ENCODE measurements around the gene TMEM52.

TMEM52 gene

GRCh38 chr1:1922702-1922955 lies 3.5 kb upstream of the TMEM52 start:
- no peak overlapping the region for H3K4me2 ChIP-seq (ENCODE audit: low read depth, low read length)
- H3F3A ChIP-seq (ENCODE audit: insufficient read depth, low read length): no peaks in the 10 kb centered on the region
- no peaks in the 10 kb centered on the region for H3K9me2 ChIP-seq (replicated peaks; ENCODE audit: insufficient read depth, low read length)
- no peak overlapping the region for H3K27ac ChIP-seq (ENCODE audit: low read length)
- H3K79me2 ChIP-seq (ENCODE audit: low read length): no peaks in the 10 kb centered on the region
- H3K27me3 ChIP-seq (replicated peaks; ENCODE audit: insufficient read depth, low read length): peaks cover 59% of the 10 kb centered on the region
- no peaks in the 10 kb centered on the region for H3K9me3 ChIP-seq (replicated peaks; ENCODE audit: insufficient read depth, low read length)
- TF ChIP-seq EZH2 (optimal IDR thresholded peaks at IDR 0.05; ENCODE audit: low read depth, low read length): no peak
- TF ChIP-seq, protein P1, sequence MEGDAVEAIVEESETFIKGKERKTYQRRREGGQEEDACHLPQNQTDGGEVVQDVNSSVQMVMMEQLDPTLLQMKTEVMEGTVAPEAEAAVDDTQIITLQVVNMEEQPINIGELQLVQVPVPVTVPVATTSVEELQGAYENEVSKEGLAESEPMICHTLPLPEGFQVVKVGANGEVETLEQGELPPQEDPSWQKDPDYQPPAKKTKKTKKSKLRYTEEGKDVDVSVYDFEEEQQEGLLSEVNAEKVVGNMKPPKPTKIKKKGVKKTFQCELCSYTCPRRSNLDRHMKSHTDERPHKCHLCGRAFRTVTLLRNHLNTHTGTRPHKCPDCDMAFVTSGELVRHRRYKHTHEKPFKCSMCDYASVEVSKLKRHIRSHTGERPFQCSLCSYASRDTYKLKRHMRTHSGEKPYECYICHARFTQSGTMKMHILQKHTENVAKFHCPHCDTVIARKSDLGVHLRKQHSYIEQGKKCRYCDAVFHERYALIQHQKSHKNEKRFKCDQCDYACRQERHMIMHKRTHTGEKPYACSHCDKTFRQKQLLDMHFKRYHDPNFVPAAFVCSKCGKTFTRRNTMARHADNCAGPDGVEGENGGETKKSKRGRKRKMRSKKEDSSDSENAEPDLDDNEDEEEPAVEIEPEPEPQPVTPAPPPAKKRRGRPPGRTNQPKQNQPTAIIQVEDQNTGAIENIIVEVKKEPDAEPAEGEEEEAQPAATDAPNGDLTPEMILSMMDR (IDR thresholded peaks at IDR 0.05; ENCODE audit: low read length): no peak
- TF ChIP-seq EZH2phosphoT487 (IDR thresholded peaks at IDR 0.05; ENCODE audit: low read length): no peak
- peaks cover 10% of the 10 kb centered on the region for H3K4me1 ChIP-seq (ENCODE audit: low read length)
- no peaks in the 10 kb centered on the region for H4K20me1 ChIP-seq (ENCODE audit: insufficient read depth, low read length)
- H3K4me3 ChIP-seq (ENCODE audit: low read length): no peak overlapping the region
- H3K36me3 ChIP-seq (replicated peaks; ENCODE audit: insufficient read depth, low read length): no peaks in the 10 kb centered on the region
- peak; percentile 1 for DNase-seq
- no peak overlapping the region for H3K9ac ChIP-seq (ENCODE audit: low read length)
- no peak overlapping the region for H2AFZ ChIP-seq (ENCODE audit: low read length)

DNA sequence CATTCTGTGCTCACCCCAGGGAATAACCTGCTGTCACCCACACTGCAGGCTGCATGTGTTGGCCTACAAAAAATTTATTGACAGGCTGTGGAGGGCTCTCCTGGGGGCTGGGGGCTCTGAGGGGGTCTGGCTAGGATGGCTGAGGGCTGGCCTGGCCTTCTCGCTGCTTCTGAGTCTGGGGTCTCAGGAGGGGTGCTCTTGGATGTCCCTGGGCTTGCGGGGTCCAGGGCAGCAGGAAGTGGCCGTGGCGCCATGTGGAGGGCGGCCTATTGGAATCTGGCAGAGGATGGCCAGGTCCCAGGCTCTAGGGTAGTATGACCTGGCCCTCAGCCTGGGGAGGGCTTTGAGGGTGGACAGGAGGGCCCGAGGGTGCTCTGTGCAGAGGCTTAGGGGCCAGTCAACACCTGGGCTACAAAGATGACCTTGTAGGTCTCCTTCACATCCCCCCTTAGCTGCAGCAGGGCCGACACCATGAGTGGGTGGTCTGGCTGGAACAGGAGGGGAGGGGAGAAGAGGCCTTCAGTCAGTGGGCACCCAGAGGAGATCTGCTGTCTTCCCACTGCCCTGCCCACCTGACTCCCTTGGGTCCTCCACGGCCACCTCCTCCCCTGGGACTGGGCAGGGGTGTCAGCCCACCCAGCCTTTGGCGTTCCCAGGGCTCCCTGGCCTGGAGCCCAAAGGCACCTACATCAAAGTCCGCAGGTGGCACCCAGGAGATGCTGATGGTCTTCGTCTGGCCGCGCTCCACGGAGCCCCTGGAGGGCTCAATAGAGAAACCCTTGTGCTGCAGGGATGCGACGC lies 3.0 kb upstream of the TMEM52 start:
- Histone ChIP-seq H3K9me3 (replicated peaks; ENCODE audit: insufficient read depth, low read length) (no peaks in the 10 kb centered on the region), H3K4me1 (ENCODE audit: low read length) (peaks cover 10% of the 10 kb centered on the region), H3K4me2 (ENCODE audit: low read depth, low read length) (no peak overlapping the region), H4K20me1 (ENCODE audit: insufficient read depth, low read length) (no peaks in the 10 kb centered on the region), H3K4me3 (ENCODE audit: low read length) (no peak overlapping the region), H3F3A (ENCODE audit: insufficient read depth, low read length) (no peaks in the 10 kb centered on the region), H3K9ac (ENCODE audit: low read length) (no peak overlapping the region), H3K27ac (ENCODE audit: low read length) (no peak overlapping the region), H3K27me3 (replicated peaks; ENCODE audit: insufficient read depth, low read length) (peaks cover 54% of the 10 kb centered on the region), H2AFZ (ENCODE audit: low read length) (no peak overlapping the region), H3K9me2 (replicated peaks; ENCODE audit: insufficient read depth, low read length) (no peaks in the 10 kb centered on the region), H3K36me3 (replicated peaks; ENCODE audit: insufficient read depth, low read length) (no peaks in the 10 kb centered on the region), H3K79me2 (ENCODE audit: low read length) (no peaks in the 10 kb centered on the region)
- DNase-seq: peak; percentile 4
- no peak for TF ChIP-seq EZH2 (optimal IDR thresholded peaks at IDR 0.05; ENCODE audit: low read depth, low read length)
- TF ChIP-seq, protein P1 (IDR thresholded peaks at IDR 0.05; ENCODE audit: low read length): no peak
- no peak for TF ChIP-seq EZH2phosphoT487 (IDR thresholded peaks at IDR 0.05; ENCODE audit: low read length)

- H3K4me1 ChIP-seq (ENCODE audit: low read length): peaks cover 10% of the 10 kb centered on the region
- TF ChIP-seq EZH2phosphoT487 (IDR thresholded peaks at IDR 0.05; ENCODE audit: low read length): no peak
- TF ChIP-seq, protein P1 (IDR thresholded peaks at IDR 0.05; ENCODE audit: low read length): no peak
- no peak for TF ChIP-seq EZH2 (optimal IDR thresholded peaks at IDR 0.05; ENCODE audit: low read depth, low read length)
- peaks cover 47% of the 10 kb centered on the region for H3K27me3 ChIP-seq (replicated peaks; ENCODE audit: insufficient read depth, low read length)
- no peak overlapping the region for H3K4me2 ChIP-seq (ENCODE audit: low read depth, low read length)
- H3K4me3 ChIP-seq (ENCODE audit: low read length): no peak overlapping the region
- H3K9me2 ChIP-seq (replicated peaks; ENCODE audit: insufficient read depth, low read length): no peaks in the 10 kb centered on the region
- no peak overlapping the region for H3K27ac ChIP-seq (ENCODE audit: low read length)
- no peaks in the 10 kb centered on the region for H3K9me3 ChIP-seq (replicated peaks; ENCODE audit: insufficient read depth, low read length)
- DNase-seq: no peak
- H3K79me2 ChIP-seq (ENCODE audit: low read length): no peaks in the 10 kb centered on the region
- no peak overlapping the region for H3K9ac ChIP-seq (ENCODE audit: low read length)
- no peaks in the 10 kb centered on the region for H3F3A ChIP-seq (ENCODE audit: insufficient read depth, low read length)
- no peak overlapping the region for H2AFZ ChIP-seq (ENCODE audit: low read length)
- no peaks in the 10 kb centered on the region for H3K36me3 ChIP-seq (replicated peaks; ENCODE audit: insufficient read depth, low read length)
- H4K20me1 ChIP-seq (ENCODE audit: insufficient read depth, low read length): no peaks in the 10 kb centered on the region
Measured at GRCh38 chr1:1921459-1921862, 2.4 kb upstream of the TMEM52 start.
